CD4-positive, alpha-beta T cell treated with Interleukin-4 for 1 hour (primary cell): ENCODE data around the gene GOLGA6B.
A peak's percentile ranks its signal among the peaks of the same experiment; 100 is the strongest.
"Not testable (repeated sequence)": the region's sequence is repeated elsewhere in the genome, so short reads cannot be mapped to it uniquely, and the experiment has no call there.

Source experiments
- DNase-seq, 2 donors: peaks; one replicate each; pipeline ENCODE4 v3.0.0-alpha.2; 2020 to 2022

GOLGA6B gene

DNA sequence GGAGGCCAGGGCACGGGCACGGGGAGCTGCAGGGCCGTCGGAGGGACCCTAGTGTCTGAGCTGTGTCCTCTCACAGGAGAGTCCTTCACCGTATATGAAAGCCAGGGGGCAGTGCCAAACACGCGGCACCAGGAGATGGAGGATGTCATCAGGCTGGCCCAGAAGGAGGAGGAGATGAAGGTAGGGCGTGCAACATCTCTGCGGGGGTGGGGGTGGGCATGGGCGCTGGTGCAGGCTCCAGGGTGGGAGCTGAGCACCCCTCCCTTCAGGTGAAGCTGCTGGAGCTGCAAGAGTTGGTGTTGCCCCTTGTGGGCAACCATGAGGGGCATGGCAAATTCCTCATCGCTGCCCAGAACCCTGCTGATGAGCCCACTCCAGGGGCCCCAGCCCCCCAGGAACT lies 11.2 kb downstream of the GOLGA6B start:
- DNase-seq: not testable (repeated sequence)

GRCh38 chr15:72669803-72670202 lies 15.3 kb downstream of the GOLGA6B start:
- not testable (repeated sequence) for DNase-seq

DNA sequence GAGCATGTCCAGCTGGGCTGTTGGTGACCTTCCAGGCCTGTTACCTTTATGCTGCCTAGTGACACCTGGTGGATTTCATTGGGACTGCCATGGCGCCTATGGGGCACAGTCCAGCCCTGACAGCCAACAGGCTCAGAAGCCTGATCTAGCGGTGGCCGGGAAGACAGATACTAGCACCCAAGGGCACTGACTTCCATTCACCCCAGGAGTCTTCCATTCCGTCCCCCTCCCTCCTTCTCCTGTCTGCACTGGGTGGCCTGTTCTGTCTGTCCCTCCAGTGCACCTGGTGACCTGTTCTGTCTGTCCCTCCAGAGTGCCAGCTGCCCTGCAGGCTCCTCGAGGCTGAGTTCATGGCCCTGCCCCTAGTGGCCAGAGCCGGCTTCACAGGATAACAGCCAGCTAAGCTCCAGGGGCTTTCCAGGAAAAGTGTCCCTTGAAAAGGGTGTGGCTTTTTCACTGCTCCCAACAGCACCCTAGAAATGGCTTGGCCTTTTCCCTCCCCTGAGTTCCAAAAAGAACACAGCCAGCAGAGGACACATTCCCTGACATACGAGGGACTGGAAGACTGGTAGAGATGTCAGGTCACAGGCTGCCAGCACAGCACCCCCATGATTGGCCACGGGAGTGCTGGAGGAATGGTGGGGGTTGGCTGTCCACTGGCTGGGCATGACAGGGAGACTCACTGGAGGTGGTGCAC lies 16.3 kb downstream of the GOLGA6B start:
- peak; percentile 73 to 77 for DNase-seq

DNA sequence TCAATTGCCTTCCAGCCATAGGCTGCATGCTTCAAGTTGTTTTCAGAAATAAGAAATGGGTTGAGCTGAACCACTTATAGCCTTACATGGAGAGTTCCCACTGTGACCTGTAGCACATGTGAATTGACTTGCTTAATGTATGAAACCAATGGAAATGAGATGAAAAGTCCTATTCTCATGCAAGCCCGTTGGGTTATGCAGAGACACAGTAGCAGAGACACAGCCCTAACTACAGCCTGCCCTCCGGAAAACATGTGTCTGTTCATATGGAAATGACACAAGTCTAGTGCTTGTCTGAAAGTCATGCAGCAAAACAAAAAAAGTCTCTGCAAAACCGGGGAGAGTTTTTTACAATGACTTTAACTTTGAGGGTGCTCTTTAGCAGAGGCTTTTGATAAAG lies 17.0 kb downstream of the GOLGA6B start:
- no peak for DNase-seq

- no peak for DNase-seq
These were observed 22.3 kb downstream of the GOLGA6B start for GRCh38 chr15:72676838-72677237.

GRCh38 chr15:72680931-72681330 lies 26.4 kb downstream of the GOLGA6B start:
- no peak for DNase-seq

DNA sequence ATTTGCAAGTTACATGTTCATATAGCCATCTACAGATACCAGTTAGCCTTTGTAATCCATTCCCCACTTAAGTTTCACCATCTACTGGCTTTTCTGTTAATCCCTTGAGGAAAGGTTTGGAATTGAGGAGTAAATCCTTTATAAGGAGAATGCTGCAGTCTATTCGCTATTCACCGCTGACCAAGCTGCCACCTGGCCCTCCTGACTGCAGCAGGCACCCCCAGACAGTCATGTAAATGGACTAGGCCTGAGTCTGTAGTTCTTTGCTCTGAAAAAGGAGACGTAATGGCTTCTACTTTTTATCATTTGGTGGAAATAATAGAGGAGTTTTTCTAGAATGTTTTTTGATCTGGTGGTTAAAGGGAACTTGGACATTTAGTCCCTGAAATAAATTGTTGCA lies 28.3 kb downstream of the GOLGA6B start:
- no peak for DNase-seq

DNA sequence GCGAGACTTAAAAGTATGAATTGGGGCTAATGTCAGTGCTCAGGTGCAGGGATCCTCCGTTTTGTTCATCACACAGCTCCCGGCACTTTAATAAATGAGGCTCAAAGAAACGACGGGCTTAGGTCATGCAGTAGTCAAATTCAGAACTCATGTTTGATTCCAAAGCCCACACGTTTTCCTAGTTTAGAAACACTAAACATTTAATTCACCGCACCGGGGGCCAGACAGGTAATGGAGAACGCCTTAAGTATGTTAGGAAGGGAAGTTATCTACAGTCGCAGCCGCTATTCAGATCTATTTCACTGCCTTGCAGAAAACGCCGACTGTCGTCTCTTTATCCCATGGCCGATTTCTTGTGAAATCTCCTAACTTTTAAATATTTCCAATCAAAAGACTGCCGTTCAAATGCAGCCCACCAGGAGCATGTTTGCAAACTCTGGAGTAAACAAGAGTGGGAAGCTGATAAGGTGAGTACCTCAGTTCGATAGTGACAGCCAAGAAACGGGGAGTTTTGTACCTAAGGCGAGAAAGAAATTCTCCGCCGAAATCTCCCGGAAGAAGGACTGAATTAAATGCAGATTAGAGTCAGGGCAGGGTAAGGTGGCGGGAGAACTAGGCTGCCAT lies 30.9 kb downstream of the GOLGA6B start:
- no peak for DNase-seq

DNA sequence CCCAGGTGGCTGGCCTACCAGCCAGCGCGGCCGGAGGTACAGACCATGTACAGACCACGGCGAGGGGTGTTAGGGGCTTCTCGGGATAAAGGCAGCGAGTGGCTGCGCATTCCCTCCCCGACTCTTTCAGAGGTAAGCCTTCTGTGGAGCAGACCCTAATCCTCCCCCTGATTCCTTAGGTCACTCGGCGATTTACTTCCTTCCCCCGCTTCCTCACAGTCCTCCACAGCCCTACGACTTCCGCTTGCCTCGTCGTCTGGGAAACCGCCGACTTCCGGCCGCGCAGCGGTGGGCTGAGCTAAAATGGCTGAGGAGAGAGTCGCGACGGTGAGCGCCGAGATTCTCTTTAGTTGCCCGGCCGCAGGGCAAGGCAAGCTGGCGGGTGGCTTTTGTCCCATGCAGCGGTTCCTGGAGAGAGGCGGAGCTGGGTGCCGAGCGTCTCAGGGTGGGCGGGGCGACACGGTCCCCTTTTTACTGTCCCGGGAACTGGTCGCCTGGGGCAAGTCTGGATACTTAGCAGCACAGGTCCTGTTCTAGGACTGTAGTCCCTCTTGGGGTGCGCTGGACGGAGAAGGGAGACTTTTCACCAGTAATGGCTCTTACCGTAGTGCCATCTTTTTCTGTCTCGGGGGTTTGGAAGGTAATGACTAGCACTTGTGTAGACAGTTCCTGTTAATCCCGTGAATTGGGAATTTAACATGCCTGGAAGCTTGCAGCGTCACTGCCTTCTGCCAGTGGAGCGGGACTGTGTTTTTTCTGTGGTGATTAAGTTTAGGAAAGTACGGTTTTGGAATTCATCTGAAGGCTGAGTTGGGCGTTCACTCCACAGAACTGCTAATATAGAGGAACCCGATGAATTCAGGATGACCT lies 31.7 kb downstream of the GOLGA6B start, which contains the start of the genes BBS4 and HIGD2B:
Gene BBS4, plus strand, starts transcription at position 283 of the 870 bp plus-strand sequence. Its CDS starts 21 bp downstream, at position 304.
Gene HIGD2B, minus strand, starts transcription at position 258 of the 870 bp plus-strand sequence. CDS start 9,808 bp downstream, outside the sequence.
- peak; percentile 87 for DNase-seq

- no peak for DNase-seq
These were observed 34.2 kb downstream of the GOLGA6B start for GRCh38 chr15:72688697-72689096.

GRCh38 chr15:72690938-72691337 lies 36.4 kb downstream of the GOLGA6B start:
- DNase-seq: no peak

DNA sequence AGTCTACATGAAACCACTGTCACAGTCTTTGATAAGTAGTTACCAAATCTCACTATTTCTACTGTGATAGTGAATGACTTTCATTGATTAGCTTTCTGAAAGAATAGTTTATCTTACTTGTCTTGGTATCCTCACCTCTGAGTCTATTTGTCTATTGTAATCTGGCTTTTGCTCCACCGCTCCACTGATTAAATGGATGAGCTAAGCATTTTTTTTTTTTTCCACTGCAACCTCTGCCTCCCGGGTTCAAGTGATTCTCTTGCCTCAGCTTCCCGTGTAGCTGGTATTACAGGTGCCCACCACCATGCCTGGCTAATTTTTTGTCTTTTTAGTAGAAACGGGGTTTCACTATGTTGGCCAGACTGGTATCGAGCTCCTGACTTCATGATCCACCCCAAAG lies 44.4 kb downstream of the GOLGA6B start:
- DNase-seq: no peak

DNA sequence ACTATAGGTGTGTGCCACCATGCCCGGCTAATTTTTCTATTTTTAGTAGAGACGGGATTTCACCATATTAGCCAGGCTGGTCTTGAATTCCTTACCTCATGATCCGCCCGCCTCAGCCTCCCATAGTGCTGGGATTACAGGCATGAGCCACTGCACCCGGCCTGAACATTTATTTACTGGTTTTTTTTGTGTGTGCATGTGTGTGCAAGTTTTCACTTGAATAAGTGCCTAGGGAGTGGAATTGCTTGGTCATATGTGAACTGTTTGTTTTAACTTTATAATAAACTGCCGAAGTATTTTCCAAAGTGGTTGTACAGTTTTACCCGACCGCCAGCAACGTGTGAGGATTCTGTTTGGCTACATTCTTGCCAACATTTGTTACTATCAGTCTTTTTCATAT lies 45.6 kb downstream of the GOLGA6B start:
- no peak for DNase-seq

- DNase-seq: no peak
These were observed 51.8 kb downstream of the GOLGA6B start for GRCh38 chr15:72706266-72706665.

DNA sequence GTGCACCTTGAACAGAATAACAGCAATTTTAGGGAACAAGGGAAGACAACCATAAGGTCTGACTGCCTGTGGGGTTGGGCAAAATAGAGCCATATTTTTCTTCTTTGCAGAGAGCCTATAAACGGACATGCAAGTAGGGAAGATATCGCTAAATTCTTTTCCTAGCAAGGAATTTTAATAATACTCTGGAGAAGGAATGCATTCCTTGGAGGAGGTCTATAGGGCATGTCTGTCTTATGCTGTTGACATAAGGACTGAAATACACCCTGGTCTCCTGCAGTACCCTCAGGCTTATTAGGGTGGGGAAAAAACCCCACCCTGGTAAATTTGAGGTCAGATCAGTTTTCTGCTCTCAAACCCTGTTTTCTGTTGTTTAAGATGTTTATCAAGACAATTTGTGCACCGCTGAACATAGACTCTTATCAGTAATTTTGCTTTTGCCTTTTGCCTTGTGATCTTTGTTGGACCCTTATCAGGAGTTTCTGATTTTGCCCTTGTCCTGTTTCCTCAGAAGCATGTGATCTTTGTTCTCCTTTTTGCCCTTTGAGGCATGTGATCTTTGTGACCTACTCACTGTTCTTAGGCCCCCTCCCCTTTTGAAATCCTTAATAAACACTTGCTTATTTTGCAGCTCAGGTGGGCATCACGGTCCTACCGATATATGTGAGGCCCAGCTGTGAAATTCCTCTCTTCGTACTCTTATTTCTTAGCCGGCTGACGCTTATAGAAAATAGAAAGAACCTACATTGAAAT lies 54.2 kb downstream of the GOLGA6B start:
- DNase-seq: not testable (repeated sequence)
